GM12892 (cell line): ENCODE measurements around the gene LBH.

Experiments used
- DNase-seq: peaks from one replicate; pipeline ENCODE4 v3.0.0; 2011; ENCODE audit not compliant: insufficient read length
- FAIRE-seq: peaks from 2 replicates; lab custom pipeline; 2011; peaks lifted over from hg19 to GRCh38; lab: Jason Lieb, UNC
- POLR2A ChIP-seq: IDR thresholded peaks from 2 replicates; pipeline ENCODE4 v1.6.1; 2011; ENCODE audit warnings: low read depth, low read length, control low read depth
- POLR2AphosphoS5 ChIP-seq: IDR thresholded peaks from 2 replicates; pipeline ENCODE4 v1.6.1; 2011; ENCODE audit warnings: low read depth, low read length, control low read depth
- TAF1 ChIP-seq: IDR thresholded peaks from 2 replicates; pipeline ENCODE4 v1.6.1; 2011; ENCODE audit warnings: low read depth, mild to moderate bottlenecking, control low read depth, low read length, borderline replicate concordance

The LBH gene

GRCh38 chr2:30230497-30231211 is 680 bp upstream of the LBH start:
- FAIRE-seq (no peak), DNase-seq (no peak)
- TF ChIP-seq POLR2A (no peak), POLR2AphosphoS5 (no peak), TAF1 (no peak)

GRCh38 chr2:30231996-30232800 is 864 bp downstream of the LBH start:
- TF ChIP-seq POLR2A (no peak; the same call in 1 of the 2 replicates), TAF1 (0 out of 2 replicates have a peak, but pooled peaks have one; percentile 22)
- DNase-seq = peak; percentile 56
- FAIRE-seq = peak; percentile 63

- DNase-seq (no peak), FAIRE-seq (no peak)
- TF ChIP-seq TAF1 (no peak), POLR2AphosphoS5 (no peak), POLR2A (no peak)
Observed at GRCh38 chr2:30232801-30233130, 1.4 kb downstream of the LBH start.

GRCh38 chr2:30233271-30234009 is 2.1 kb downstream of the LBH start:
- no peak for TF ChIP-seq POLR2A
- TF ChIP-seq TAF1 = no peak
- TF ChIP-seq POLR2AphosphoS5 = no peak
- FAIRE-seq (no peak), DNase-seq (no peak)

DNA sequence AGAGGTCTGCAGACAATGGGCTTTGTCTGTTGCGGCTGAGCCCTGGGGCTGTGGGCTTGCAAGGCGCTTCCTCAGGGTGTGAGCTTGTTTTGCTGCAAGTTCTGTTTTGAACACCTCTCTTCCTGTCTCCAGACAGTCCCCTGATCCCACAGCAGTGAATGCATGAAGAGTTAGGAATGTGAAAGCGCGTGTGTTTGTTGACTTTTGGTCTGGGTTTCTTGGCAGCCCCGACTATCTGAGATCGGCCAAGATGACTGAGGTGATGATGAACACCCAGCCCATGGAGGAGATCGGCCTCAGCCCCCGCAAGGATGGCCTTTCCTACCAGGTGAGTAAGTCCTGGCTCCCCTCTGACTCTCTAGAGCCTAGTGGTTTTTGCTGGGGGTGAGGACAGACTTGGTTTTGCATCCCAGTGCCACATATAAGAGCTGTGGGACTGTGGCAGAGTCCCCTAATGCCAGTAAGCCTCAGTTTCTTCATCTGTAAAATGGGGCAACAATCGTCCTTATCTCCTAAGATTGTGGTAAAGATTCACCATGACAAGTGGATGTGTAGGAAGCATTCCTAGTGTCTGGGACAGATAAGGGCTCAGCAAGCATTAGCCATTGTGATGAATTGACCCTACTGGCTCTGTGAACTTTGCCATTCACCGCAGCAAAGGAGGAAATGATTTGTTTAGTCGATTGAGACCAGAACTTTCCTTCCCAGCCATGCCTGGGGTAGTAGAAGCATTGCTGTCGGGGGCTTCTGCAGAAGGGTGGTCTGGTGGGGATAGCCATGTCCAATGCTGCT is 3.0 kb downstream of the LBH start:
- FAIRE-seq = no peak
- no peak for TF ChIP-seq POLR2A
- TF ChIP-seq TAF1 = no peak
- no peak for TF ChIP-seq POLR2AphosphoS5
- DNase-seq = no peak

GRCh38 chr2:30235008-30235655 is 3.8 kb downstream of the LBH start:
- FAIRE-seq = no peak
- DNase-seq = no peak
- TF ChIP-seq POLR2A = no peak
- TF ChIP-seq POLR2AphosphoS5 = no peak
- TF ChIP-seq TAF1 = no peak

- FAIRE-seq (peak; percentile 40), DNase-seq (no peak)
- no peak for TF ChIP-seq TAF1
Observed at GRCh38 chr2:30235859-30236535, 4.7 kb downstream of the LBH start.

GRCh38 chr2:30236591-30237238 is 5.4 kb downstream of the LBH start:
- DNase-seq (no peak), FAIRE-seq (no peak)
- TF ChIP-seq POLR2AphosphoS5 = no peak
- no peak for TF ChIP-seq POLR2A
- TF ChIP-seq TAF1 = no peak

DNA sequence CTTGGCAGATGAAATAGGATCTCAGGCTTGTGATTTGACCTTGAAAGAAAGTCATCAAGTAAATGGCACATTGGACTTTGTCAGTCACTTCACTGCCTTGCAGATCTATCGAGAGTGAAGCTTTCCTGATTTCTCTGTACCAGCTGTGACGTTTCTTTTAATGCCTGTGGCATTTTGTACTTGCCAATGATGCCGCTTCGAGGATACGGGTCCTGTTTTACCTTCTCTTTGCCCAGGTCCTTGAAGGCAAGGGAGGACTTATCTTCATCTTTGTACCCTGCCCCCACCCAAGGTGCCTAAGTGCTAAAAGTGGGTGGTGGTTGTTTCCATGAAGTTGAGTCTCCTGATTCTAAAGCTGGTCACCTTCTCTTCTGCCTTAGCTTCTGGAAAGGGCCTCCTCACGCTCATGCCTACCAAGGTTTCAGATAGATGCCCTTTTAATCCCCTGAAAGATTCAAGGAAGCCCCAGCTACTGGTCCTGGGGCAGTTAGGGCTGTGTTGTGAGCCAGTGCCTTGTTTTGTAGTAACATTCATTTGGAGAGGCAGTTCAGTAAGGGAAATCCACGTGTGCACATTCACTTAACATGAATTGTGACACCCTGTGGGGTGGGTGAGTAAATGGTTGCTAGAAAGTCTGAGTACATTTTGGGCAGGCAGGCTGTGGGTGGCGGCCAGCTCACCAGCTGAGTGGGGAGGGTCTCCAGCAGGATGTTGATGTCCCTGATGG is 6.1 kb downstream of the LBH start:
- no peak for FAIRE-seq
- no peak for TF ChIP-seq POLR2AphosphoS5
- no peak for TF ChIP-seq TAF1
- no peak for TF ChIP-seq POLR2A
- DNase-seq = no peak
